Measurements from ENCODE around the gene ARPC1B. TPM values are rescaled to one million over a fixed set of nuclear protein-coding genes. Genes with fewer than 3 reads are reported as not detected.
A peak's percentile ranks its signal among the peaks of the same experiment; 100 is the strongest.
"Not testable (repeated sequence)": the region's sequence is repeated elsewhere in the genome, so short reads cannot be mapped to it uniquely, and the experiment has no call there.

The ARPC1B gene
- total RNA-seq, result 385 and 460 TPM in 2 replicates

GRCh38 chr7:99374111-99375064 lies at the start of gene ARPC1B:
ARPC1B (plus strand) TSS chr7:99374730; CDS start chr7:99385715, 10,985 bp downstream.
- H3K36me3 ChIP-seq (ENCODE audit: control insufficient read depth, insufficient read depth, low read length), result no peaks in the 10 kb centered on the region
- no peak for TF ChIP-seq CTCF (IDR thresholded peaks at IDR 0.05; ENCODE audit: insufficient read depth, low read length, poor library complexity, severe bottlenecking)
- DNase-seq (ENCODE audit: low read depth), result peak; percentile 45
- H3K4me3 ChIP-seq (ENCODE audit: low read depth, low read length), result peak within 1 kb of the TSS; percentile 86
- H3K27me3 ChIP-seq (ENCODE audit: control insufficient read depth, insufficient read depth, low read length), result no peaks in the 10 kb centered on the region

- TF ChIP-seq CTCF (IDR thresholded peaks at IDR 0.05; ENCODE audit: insufficient read depth, low read length, poor library complexity, severe bottlenecking), result no peak
- Histone ChIP-seq H3K4me3 (ENCODE audit: low read depth, low read length) (peak overlapping the region; percentile 86), H3K36me3 (ENCODE audit: control insufficient read depth, insufficient read depth, low read length) (peaks cover 2% of the 10 kb centered on the region), H3K27me3 (ENCODE audit: control insufficient read depth, insufficient read depth, low read length) (no peaks in the 10 kb centered on the region)
- no peak for DNase-seq (ENCODE audit: low read depth)
Measured at GRCh38 chr7:99325001-99325493, 49.5 kb upstream of the ARPC1B start.

- Histone ChIP-seq H3K27me3 (ENCODE audit: control insufficient read depth, insufficient read depth, low read length) (no peaks in the 10 kb centered on the region), H3K4me3 (ENCODE audit: low read depth, low read length) (peak within 1 kb of the TSS; percentile 86), H3K36me3 (ENCODE audit: control insufficient read depth, insufficient read depth, low read length) (peaks cover 2% of the 10 kb centered on the region)
- DNase-seq (ENCODE audit: low read depth), result peak; percentile 75
- TF ChIP-seq CTCF (IDR thresholded peaks at IDR 0.05; ENCODE audit: insufficient read depth, low read length, poor library complexity, severe bottlenecking), result no peak
Measured at GRCh38 chr7:99325592-99326407, 48.7 kb upstream of the ARPC1B start, which contains the start of gene ARPC1A. ARPC1A (plus strand) TSS chr7:99325898; CDS start chr7:99333354, 7,456 bp downstream.

GRCh38 chr7:99326408-99326782 lies 48.1 kb upstream of the ARPC1B start:
- no peak for TF ChIP-seq CTCF (IDR thresholded peaks at IDR 0.05; ENCODE audit: insufficient read depth, low read length, poor library complexity, severe bottlenecking)
- Histone ChIP-seq H3K27me3 (ENCODE audit: control insufficient read depth, insufficient read depth, low read length) (no peaks in the 10 kb centered on the region), H3K4me3 (ENCODE audit: low read depth, low read length) (peak overlapping the region; percentile 86), H3K36me3 (ENCODE audit: control insufficient read depth, insufficient read depth, low read length) (peaks cover 2% of the 10 kb centered on the region)
- DNase-seq (ENCODE audit: low read depth), result no peak

GRCh38 chr7:99330314-99330961 lies 44.1 kb upstream of the ARPC1B start:
- not testable (repeated sequence) for H3K36me3 ChIP-seq (ENCODE audit: control insufficient read depth, insufficient read depth, low read length); H3K4me3 ChIP-seq (ENCODE audit: low read depth, low read length); H3K27me3 ChIP-seq (ENCODE audit: control insufficient read depth, insufficient read depth, low read length)
- peak; percentile 43 for DNase-seq (ENCODE audit: low read depth)
